ENCODE data around the gene RRP1B.
"Not testable (repeated sequence)": the region's sequence is repeated elsewhere in the genome, so short reads cannot be mapped to it uniquely, and the experiment has no call there.

The RRP1B gene

DNA sequence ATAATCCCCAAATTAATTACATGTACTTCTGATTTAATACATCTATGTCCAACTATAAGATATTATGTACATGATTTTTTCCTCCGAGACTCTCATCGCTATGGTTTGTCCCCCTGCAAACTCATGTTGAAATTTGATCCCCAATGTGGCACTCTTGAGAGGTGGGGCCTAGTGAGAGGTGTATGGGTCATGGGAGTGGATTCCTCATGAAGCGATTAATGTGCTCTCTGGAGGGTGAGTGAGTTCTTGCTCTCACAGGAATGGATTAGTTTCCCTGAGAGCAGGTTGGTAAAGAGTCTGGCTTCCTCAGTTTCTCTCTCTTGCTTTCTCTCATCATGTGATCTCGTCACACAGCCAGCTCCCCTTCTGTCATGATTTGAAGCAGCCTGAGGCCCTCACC is 16.2 kb upstream of the RRP1B start:
- DNase-seq (ENCODE audit: low read depth) = no peak

DNA sequence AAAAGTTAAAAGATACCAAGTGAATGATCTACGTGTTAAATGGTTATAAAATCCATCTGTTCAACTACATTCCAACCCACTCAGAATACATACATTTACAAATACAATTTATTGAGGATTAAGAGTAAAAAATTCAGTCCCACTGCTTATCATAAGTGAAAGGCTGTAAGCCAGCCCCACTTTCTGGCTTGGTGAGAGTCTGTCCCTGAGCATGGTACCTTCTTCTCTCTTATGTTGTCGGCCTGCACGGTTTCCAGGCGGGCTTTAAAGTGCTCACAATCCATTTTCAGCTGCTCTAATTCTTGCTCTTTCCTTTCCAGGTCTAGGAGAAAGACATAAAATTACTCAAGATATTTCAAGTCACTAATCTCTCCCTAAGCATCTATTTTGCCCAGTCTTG is 15.3 kb upstream of the RRP1B start:
- no peak for DNase-seq (ENCODE audit: low read depth)

DNA sequence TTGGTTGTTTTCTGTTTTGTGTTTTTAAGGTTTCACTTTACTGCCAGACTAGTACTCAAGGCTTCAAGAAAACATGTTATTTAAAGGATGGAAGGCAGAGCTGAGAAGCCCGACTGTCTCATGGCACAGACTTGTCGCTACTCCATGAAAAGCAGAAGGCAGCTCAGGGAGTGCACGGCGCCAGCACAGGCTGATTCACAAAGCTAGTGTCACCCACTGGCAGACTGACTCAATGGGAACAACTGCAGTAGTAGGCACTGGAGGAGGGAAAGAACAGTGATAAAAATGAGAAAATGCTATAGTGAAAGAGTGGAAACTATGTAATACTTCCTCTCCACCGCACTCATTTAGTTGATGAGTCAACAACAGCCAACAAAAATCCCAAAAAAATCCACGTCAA is 14.8 kb upstream of the RRP1B start:
- DNase-seq (ENCODE audit: low read depth) = no peak

DNA sequence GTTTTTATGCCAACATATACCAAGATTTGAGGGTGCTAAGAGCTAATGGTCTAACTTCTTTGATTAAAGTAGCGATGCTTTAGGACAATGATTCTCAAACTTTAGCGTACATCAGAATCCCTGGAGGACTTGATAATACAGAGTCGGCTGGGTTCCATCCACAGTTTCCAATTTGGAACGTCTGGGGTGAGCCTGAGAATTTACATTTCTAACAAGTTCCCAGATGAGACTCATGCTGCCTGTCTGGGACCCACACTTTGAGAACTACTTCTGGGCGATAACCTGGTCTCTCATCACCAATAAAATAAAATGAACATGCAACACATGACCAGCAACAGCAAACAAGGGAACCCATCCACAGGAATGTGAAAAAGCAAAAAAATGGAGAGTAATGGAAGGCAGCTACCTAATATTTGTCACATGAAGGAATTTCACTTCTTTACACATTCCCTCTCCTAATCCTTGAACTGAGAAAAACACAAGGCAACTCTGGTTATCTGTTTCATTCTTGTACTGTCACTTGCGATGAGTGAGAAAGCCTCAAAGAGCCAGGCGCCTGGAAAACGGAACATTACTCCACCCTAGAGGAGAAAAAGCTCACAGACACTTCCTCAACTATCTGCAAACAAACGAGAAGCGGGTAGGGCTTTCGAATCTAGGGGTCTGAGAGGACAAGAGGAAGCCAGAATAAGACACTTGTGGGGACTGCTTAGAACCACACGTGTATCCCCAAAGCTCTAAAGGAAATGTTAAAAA is 14.0 kb upstream of the RRP1B start:
- DNase-seq (ENCODE audit: low read depth) = no peak

DNA sequence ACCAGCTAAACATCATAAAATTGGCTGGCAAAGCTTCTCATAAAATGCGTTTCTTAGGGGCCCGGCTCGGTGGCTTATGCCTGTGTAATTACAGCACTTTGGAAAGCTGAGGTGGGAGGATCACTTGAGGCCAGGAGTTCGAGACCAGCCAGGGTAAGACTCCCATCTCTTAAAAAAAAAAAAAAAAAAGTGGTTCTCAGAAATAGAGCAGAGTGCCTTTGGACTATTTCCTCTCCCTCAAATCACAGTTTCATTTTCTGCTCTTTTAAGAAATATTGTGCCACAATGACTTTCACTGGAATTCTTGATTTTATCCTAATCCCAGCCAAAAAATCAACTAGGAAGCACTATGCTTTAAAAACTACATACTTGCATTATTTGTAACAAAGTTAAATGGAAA is 13.4 kb upstream of the RRP1B start:
- DNase-seq (ENCODE audit: low read depth) = no peak

DNA sequence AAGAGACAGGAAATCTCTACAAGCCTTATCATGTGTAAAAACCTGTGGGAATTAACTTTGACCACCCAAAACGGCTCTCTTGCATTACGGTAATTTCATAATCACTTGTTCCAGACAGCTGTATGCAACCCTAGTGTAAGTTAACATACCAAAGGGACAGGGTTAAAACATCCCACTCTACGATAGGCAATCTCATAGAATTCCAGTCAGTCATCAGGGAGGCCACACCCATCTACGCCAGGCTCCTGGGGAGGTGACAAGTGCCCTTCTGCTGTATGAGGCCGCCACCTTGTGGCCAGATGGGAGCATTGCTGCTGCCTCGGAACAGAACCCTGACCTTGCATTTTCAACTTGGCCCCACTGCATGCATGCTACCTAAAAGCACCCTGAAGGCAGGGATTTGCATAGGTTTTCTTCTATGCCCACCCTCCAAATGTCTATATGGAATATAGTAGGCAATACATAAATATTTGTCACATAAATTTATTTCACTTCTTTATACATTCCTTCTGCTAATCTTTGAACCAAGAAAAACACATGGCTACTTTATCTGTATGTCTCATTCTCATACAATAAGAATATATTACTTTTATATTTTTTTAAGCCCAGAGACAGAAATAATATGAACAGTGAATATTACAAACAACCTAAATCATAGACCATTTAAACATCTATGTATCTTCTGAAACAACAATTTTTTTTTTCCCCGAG is 12.7 kb upstream of the RRP1B start:
- peak; percentile 80 for DNase-seq (ENCODE audit: low read depth)

DNA sequence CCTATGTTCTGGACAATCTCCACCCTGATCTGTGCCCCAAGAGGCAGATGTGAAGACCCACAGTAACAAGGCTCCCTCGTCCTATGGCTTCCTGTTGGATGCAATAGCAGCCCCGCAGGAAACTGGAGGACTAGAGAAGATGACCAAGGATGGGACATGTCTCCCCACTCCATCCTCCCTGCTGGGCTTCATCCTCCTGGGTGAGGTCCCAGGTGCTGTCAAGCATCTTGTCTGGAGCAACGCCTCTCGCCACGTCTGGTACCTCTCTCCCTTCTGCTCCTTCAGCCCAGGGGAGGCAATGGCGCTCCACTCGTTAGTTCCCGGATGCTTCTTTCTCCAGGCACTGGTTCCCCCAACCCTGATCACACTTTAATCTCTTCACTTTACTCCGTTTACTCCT is 11.2 kb upstream of the RRP1B start:
- DNase-seq (ENCODE audit: low read depth) = no peak

DNA sequence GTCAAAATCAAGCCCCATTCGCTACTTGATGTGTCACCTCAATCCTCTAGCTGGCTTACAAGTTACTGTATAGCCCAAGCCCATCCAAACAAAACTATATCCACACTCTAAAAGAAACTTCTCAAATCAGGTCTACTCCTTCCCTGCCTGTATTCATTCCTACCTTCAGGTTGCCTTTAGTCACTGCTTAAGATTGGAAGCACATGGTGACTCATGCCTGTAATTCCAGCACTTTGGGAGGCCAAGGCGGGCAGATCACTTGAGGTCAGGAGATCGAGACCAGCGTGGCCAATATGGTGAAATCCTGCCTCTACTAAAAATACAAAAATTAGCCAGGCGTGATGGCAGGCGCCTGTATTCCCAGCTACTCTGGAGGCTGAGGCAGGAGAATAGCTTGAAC is 7.4 kb upstream of the RRP1B start:
- DNase-seq (ENCODE audit: low read depth) = not testable (repeated sequence)

DNA sequence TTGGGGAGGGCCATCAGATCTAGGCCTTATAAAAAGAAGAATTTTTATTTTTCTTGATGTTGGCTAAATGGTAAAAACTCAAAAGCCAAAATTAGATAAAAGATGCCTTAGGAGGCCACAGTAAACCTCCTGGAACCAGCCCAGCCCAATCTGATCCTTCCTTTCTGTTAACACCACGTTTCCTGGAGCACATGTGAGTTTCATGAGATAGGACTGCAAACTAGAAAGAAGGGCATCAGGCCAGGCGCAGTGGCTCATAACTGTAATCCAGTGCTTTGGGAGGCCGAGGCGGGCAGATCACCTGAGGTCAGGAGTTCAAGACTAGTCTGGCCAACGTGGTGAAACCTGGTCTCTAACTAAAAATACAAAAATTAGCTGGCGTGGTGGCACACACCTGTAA is 6.7 kb upstream of the RRP1B start:
- no peak for DNase-seq (ENCODE audit: low read depth)

DNA sequence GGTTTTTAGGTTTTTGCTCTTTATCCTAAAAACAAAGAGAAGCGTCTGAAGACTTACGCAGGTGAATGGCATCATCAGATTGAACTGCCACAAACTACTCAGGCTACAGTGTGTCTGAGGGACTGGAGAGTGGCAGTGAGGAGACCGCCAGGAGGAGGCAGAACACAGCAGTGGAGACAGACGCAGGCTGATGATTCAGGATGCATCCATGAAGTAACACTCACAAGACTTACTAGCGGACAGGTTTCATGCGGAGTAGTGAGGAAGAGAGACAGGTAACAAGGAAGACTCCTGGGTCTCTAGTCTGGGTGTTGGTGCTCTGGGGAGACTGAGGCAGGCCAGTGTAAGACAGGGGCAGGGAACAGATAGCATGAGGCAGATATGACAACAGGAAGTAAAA is 5.7 kb upstream of the RRP1B start:
- no peak for DNase-seq (ENCODE audit: low read depth)

DNA sequence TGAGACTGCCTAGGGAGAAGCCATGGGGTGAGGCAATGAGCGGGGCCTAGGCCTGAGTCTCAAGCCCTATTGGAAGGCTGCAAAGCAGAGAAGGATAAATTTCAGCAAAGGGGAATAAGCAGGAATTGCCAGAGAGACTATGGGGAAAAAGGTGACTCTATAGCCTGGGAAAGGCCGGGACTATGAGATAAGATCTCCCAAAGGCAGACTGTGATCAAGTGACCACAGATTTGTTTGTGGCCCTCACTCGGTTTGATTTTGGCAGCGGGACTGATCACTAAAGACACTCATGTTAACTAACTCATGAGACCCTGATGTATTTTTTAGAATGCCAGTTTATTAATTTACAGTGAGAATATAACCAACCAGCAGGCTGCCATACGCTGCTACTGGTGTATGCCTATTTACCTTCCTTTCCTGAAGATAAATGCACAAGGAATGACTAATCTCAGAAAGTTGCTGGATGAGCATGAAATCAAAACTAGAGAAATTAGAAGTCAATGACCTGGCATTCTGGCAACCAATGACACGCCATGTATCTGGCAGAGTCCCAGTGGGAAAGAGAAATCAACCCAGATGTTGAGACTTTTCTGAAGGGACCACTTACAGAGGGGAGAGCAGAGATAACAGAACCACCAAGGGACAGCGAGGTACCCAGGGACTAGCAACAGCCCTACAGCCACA is 4.4 kb upstream of the RRP1B start:
- DNase-seq (ENCODE audit: low read depth) = no peak

DNA sequence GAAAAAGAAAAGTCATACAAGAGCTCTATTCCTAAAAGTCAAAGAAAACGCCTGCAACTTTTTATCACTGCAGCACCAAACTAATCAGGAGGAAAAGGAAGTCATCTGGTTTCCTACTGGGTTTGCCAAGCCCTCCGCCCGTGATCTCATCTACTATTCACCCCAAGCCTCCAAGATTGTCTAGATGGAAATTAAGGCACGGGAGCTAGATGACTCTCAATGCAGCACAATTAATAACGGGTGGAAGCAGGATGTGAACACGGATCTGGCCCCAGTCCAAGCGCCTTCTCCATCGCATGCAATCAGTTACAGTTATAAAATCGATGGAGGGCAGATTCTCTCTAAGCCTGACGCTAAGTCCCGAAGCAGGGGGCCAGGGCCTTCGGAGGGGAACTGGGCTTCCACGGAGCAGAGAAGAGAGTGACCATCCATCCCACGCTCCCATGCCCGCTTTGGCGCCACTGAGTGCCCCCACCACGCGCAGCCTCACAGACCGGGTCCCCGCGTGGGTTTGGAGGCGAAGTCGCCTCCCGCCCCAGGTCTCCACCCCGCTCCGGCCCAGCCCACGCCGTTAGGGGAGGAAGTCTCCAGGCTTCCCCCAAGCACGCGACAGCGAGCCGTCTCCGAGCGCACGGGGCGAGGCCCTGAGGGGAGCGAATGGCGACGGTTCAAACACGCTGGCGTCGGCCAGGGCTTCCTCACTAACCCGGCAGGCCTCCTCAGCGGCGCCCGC is 1.8 kb upstream of the RRP1B start:
- no peak for DNase-seq (ENCODE audit: low read depth)

DNA sequence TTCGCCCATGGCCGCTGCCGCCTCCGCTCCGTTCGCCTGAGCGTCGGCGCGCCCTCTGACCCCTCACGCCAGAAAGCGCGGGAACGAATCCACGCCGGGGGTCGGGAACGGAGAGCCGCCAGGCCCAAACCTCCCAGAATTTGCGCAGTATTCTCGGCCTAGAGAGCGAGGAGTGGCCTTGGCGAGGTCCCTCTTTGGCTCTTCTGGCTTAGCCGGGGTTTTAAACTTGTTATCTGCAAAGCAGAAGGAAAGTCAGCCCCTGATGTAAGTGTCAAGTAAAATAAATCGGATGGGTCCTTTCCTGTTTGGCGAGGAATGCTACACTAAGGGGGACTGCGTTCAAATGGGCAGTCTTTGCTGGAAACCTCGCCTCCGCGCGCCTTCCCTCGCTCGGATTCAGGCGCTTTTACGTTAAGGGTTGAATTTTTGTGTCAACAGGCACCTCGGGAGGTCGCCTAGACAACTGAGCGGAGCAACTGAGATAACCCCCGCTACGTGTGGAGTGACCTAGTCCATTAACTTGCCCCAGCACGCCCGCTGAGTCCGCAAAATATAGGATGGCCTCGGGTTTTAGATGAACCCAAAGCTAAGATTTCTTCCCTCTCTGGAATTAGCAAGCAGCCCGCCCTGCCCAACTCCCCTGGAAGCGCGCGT is 1.1 kb upstream of the RRP1B start:
- DNase-seq (ENCODE audit: low read depth) = no peak

DNA sequence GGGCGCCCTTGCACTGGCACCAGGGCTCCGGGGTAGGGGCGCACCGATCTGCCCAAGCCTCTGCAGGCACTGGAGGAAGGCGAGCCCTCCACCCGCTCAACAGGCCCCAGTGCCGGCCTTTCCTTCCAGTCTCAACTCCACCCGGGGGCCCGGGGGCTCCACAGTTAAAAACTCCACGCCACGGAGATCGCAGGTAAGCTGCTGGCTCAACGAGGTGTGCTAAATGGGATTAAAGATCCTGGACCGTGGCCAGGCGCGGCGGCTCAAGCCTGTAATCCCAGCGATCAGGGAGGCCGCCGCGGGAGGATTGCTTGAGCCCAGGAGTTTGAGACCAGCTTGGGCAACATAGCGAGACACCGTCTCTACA is 608 bp upstream of the RRP1B start:
- no peak for DNase-seq (ENCODE audit: low read depth)

DNA sequence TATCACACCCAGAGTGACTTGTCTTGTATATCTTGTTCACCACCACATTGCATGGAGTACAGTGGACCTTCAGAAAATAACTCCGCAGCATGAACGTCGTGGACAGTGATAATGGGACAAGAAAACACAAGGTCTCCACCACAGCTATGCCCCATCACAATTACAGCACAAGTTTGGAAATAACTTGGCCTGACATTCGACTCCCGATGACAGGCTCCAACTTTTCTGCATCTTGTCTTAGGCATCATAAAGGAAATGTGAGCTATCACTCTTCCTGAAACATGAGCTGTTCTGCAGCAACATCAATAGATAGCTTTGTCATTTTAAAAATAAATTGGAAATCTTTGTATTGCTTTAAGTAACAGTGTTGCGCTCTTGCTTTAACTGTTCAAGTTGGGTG is 2.9 kb downstream of the RRP1B start:
- no peak for DNase-seq (ENCODE audit: low read depth)

DNA sequence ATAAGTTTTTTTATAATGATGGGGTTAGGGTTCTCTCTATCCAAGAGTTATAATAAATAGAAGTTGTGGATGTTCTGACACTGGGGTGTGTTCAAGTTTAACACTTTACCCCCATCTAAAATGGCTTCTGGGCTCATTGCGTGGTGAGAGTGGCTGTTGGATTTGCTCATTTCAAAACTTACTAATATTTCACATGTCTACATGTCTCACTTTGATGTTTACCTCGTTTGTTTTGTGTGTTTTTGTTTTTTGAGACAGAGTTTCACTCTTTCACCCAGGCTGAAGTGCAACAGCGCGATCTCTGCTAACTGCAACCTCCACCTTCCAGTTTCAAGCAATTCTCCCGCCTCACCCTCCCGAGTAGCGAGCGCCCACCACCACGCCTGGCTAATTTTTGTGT is 3.7 kb downstream of the RRP1B start:
- DNase-seq (ENCODE audit: low read depth) = no peak

DNA sequence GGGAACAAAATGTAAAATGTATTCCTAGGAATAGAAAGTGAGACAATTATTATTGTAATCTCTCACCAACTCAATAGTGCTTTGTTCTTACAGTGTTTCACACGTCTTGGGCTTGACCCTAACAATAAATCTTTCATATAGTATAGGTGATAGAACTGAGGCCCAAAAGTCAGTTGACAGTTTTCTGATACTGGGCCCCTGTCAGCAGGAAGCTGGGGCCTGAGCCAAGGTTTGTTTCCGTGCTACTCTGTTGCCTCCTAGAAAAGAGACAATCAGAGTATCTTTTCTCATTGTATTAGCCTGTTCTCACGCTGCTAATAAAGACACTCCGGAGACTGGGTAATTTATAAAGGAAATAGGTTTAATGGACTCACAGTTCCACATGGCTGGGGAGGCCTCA is 5.0 kb downstream of the RRP1B start:
- DNase-seq (ENCODE audit: low read depth) = no peak

DNA sequence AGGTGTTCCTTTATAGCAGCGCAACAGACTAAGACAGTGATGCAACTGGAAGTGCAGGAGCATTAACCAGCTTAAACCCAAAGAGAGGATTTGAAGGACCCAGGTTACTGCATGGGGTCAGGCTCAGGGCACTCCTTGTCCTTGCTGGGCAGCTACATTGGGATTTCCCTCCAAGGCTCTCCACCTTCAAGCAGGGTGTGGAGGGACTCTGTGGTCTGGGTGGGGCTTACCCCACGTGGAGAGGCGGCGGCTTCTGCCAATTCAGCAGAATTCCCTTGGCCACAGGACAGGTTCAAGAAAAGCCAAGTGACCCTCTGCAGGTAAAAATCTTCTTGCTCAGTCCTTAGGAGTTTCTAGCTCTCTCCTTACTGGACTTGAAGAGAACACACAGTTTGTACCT is 6.5 kb downstream of the RRP1B start:
- DNase-seq (ENCODE audit: low read depth) = no peak

DNA sequence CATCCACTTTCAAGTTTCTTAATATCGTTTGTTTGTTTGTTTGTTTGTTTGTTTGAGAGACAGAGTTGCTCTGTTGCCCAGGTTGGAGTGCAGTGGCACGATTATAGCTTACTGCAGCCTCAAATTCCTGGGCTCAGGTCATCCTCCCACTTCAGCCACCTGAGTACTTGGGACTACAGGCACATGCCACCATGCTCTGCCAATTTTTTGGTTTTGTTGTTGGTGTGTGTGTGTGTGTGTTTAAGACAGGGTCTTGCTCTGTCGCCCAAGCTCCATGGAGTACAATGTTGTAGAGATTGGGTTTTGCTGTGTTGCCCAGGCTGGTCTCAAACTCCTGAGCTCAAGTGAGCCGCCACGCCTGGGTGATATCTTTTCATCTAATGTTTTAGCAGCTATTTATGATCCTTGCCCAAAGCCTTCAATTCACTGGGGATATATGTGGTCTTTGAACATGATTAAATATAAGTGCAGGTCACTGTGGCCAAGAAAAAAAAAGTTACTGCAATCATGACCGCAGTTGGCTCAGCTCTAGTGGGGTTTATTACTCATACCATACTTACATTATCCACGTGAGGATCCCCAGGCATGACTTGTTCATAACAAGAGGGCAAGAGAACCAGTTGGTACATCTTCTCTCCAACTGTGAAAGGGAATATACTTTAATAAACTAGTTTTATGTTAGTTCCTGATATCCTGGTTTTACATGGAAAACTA is 8.0 kb downstream of the RRP1B start:
- DNase-seq (ENCODE audit: low read depth) = no peak

DNA sequence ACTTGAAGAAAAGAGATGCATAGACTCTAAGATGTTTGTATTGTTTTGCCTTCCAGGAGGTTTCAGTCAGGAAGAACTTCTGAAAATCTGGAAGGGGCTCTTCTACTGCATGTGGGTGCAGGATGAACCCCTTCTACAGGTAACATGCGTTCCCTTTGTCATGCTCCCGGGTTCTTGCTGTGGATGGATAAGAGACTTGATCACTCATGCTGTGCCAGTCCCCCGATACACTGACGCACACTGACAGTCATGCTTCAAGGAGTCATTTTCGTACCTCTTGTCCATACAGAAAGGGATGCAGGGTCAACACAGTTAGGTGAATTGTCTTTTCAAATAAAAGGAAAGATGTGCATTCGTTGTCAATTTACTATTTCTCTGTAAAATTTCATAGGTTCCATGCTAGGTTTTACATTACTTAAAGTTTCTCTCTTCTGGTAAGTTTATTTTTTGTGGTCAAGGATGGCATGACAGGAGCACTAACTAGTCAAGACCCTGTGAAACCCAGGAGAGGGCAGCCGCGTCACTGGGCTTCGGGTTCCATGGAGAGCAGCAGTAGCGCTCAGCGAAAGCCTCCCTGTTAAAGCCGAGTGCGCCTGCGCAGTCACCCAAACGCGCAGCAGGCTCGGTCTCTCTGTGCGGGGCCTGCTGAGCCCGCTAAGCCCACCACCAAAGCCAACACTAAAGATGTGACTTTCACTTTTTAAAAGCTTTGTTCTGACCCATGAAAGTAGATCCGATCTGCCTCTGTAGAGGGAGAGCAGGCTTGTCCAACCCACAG is 10.7 kb downstream of the RRP1B start:
- no peak for DNase-seq (ENCODE audit: low read depth)

DNA sequence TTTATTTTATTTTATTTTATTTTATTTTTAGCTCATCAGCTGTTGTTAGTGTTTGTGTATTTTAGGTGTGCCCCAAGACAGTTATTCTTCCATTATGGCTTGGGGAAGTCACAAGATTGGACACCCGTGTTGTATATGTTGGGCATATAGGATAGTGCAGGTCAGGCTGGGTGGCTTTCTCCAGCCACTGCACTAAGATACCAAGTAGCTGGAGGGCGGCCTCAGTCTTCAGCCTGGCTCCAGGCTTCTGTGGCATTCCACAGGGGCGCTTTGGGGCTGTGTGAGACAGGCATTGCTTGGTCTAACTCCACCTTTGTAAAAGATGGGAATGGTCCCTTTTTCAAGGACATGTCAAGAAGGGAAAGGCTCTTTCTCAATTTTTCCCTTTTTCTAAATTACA is 16.5 kb downstream of the RRP1B start:
- no peak for DNase-seq (ENCODE audit: low read depth)
